HFF-Myc (cell line): Measurements from ENCODE around the gene ST8SIA4.

ENCODE experiments used
- DNase-seq: peaks from one replicate; pipeline ENCODE4 v3.0.0-alpha.2; 2011; ENCODE audit warnings: low read depth; ENCODE audit errors: extremely low read depth
- H3K4me3 ChIP-seq: replicated peaks from 2 replicates; pipeline ENCODE4 v1.5.1; 2011; ENCODE audit warnings: low read depth, mild to moderate bottlenecking, control low read depth, low read length
- CTCF ChIP-seq: IDR thresholded peaks from 2 replicates; pipeline ENCODE4 v1.5.1; 2012; ENCODE audit warnings: mild to moderate bottlenecking, low read depth, low read length, control low read depth; ENCODE audit errors: missing control alignments

The ST8SIA4 gene

GRCh38 chr5:100842080-100842479, 61.0 kb downstream of the ST8SIA4 start:
- no peak for DNase-seq
- H3K4me3 ChIP-seq: no peak overlapping the region
- no peak for TF ChIP-seq CTCF

- H3K4me3 ChIP-seq: no peak overlapping the region
- no peak for TF ChIP-seq CTCF
- no peak for DNase-seq
Observed at GRCh38 chr5:100841358-100842076, 61.6 kb downstream of the ST8SIA4 start.

GRCh38 chr5:100840789-100841188, 62.3 kb downstream of the ST8SIA4 start:
- H3K4me3 ChIP-seq: no peak overlapping the region
- TF ChIP-seq CTCF: no peak
- DNase-seq: no peak

- no peak for DNase-seq
Observed at GRCh38 chr5:100840370-100840769, 62.7 kb downstream of the ST8SIA4 start.

GRCh38 chr5:100838048-100838473, 65.0 kb downstream of the ST8SIA4 start:
- no peak overlapping the region for H3K4me3 ChIP-seq
- no peak for DNase-seq
- no peak for TF ChIP-seq CTCF

More at GRCh38 chr5:100840370-100840769, 62.7 kb downstream of the ST8SIA4 start:
- no peak overlapping the region for H3K4me3 ChIP-seq
- no peak for TF ChIP-seq CTCF

GRCh38 chr5:100834519-100834918, 68.6 kb downstream of the ST8SIA4 start:
- no peak overlapping the region for H3K4me3 ChIP-seq
- TF ChIP-seq CTCF: no peak
- no peak for DNase-seq
